Measurements from ENCODE around the gene SORCS2. TPM values are rescaled to one million over a fixed set of nuclear protein-coding genes. Genes with fewer than 3 reads are reported as not detected.

SORCS2 gene
- total and polyA plus RNA-seq, 2 of the 4 experiments (the other 2 are of a cell fraction): 0.36 to 0.62 TPM

DNA sequence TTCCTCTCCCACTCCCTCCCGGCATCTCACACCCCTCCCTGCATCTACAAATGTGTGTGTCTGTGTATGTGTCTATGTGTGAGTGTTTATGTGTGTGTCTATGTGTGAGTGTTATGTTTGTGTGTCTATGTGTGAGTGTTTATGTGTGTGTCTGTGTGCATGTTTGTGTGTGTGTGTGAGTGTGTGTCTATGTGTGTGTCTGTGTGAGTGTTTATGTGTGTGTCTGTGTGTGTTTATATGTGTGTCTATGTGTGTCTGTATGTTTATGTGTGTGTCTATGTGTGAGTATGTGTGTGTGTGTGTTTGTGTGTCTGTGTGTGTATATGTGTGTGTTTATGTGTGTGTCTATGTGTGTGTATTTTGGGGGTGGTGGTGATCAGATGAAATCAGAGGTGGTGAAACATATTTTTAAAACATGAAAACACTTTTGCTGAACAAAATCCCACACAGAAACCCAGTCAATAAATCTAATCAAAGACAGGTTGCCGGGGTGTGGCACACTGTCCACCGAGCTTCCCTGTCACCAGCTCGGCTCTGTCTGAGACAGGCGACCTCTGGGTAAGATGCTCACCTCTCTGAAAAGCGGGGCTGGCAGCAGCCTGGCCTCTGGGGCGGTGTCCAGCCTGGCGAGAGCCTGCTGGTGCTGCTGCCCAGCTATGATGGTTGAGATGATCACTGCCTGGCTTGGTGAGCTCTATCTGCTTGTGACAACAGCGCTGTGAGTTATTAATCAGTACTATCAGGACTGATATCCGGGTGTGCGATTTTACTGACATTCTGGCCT is 429.1 kb downstream of the SORCS2 start:
- Histone ChIP-seq H3K4me2 (ENCODE audit: low read depth, low read length) (no peak overlapping the region), H2BK120ac (ENCODE audit: low read depth, low read length) (no peak overlapping the region), H3K79me1 (ENCODE audit: low read depth in 1 of 2, low read length in 2 of 2) (no peaks in the 10 kb centered on the region), H4K5ac (ENCODE audit: low read depth, low read length) (no peak overlapping the region), H4K20me1 (ENCODE audit: insufficient read depth, low read length) (no peaks in the 10 kb centered on the region), H3K4me1 (ENCODE audit: control insufficient read depth, insufficient read depth, low read length) (peaks cover 2% of the 10 kb centered on the region; the same call in 1 of the 2 replicates), H3K14ac (replicated peaks; ENCODE audit: low read depth, low read length) (no peak overlapping the region), H3K56ac (ENCODE audit: extremely low read depth, insufficient read depth, low read length) (no peak overlapping the region), H2AK5ac (ENCODE audit: low read depth, low read length) (no peak overlapping the region), H4K8ac (ENCODE audit: low read depth in 2 of 2, low read length in 2 of 2) (no peak overlapping the region), H3K27ac (ENCODE audit: insufficient read depth, low read length) (no peak overlapping the region), H3K9me1 (ENCODE audit: insufficient read depth, low read length) (no peaks in the 10 kb centered on the region), H4K91ac (ENCODE audit: insufficient read depth, low read depth, low read length) (no peak overlapping the region), H3K4me3 (ENCODE audit: insufficient read depth, low read depth, low read length) (no peak overlapping the region), H3K9ac (ENCODE audit: low read depth, low read length) (no peak overlapping the region), H2AK9ac (replicated peaks; ENCODE audit: low read depth, low read length, poor library complexity) (no peak overlapping the region), H3K23ac (ENCODE audit: low read depth, low read length) (no peak overlapping the region), H2AFZ (replicated peaks; ENCODE audit: low read length, poor library complexity) (no peak overlapping the region), H3K9me3 (ENCODE audit: control insufficient read depth, insufficient read depth, low read length) (0 out of 2 replicates have a peak, but pooled peaks cover 1% of the 10 kb centered on the region), H3K36me3 (ENCODE audit: control insufficient read depth, insufficient read depth, low read length) (no peaks in the 10 kb centered on the region), H2BK15ac (ENCODE audit: low read depth, low read length) (no peak overlapping the region), H3K18ac (ENCODE audit: low read depth, low read length) (no peak overlapping the region), H2BK20ac (ENCODE audit: low read depth, low read length) (no peak overlapping the region), H3K4ac (ENCODE audit: low read depth, low read length) (no peak overlapping the region), H3K27me3 (ENCODE audit: control insufficient read depth, insufficient read depth, low read length) (peaks cover 42% of the 10 kb centered on the region), H2BK5ac (ENCODE audit: low read depth, low read length, poor library complexity, severe bottlenecking) (peak overlapping the region; percentile 81)
- ATAC-seq (ENCODE audit: low read depth): no peak
- intact Hi-C loops (cut with micrococcal nuclease): no loop called here
- dilution Hi-C loops (cut with HindIII; ENCODE audit: low sequenced_read_pairs, unreplicated experiment): no loop called here
- in situ Hi-C loops (cut with MboI; ENCODE audit: low sequenced_read_pairs): no loop called here
- POLR2A ChIA-PET (ENCODE audit: unreplicated experiment): interaction anchor here (0.6 kb wide), 1 partner anchor 9 kb away, joined by 3 read pairs; no protein-coding TSS in a partner anchor
- BruUV-seq (replicated peaks): no TSS peak
- CTCF ChIA-PET: no interaction called here
- TF ChIP-seq CHD1 (IDR thresholded peaks at IDR 0.05; ENCODE audit: low read depth, low read length) (no peak), SMC3 (IDR thresholded peaks at IDR 0.05; ENCODE audit: low read depth, low read length) (no peak), MXI1 (IDR thresholded peaks at IDR 0.05; ENCODE audit: borderline replicate concordance, low read depth, low read length) (no peak), RAD21 (IDR thresholded peaks at IDR 0.05; ENCODE audit: low read length) (no peak), MAFK (IDR thresholded peaks at IDR 0.05; ENCODE audit: low read depth, low read length) (no peak), POLR2A (IDR thresholded peaks at IDR 0.05; ENCODE audit: low read depth, low read length) (no peak), MAZ (IDR thresholded peaks at IDR 0.05; ENCODE audit: borderline replicate concordance, low read depth, low read length) (no peak), BHLHE40 (IDR thresholded peaks at IDR 0.05; ENCODE audit: low read depth, low read length) (no peak), CEBPB (IDR thresholded peaks at IDR 0.05; ENCODE audit: low read depth, low read length) (no peak), RFX5 (IDR thresholded peaks at IDR 0.05; ENCODE audit: low read depth, low read length) (no peak), RCOR1 (IDR thresholded peaks at IDR 0.05; ENCODE audit: insufficient replicate concordance, low read length) (no peak)
- TF ChIP-seq, protein P1, sequence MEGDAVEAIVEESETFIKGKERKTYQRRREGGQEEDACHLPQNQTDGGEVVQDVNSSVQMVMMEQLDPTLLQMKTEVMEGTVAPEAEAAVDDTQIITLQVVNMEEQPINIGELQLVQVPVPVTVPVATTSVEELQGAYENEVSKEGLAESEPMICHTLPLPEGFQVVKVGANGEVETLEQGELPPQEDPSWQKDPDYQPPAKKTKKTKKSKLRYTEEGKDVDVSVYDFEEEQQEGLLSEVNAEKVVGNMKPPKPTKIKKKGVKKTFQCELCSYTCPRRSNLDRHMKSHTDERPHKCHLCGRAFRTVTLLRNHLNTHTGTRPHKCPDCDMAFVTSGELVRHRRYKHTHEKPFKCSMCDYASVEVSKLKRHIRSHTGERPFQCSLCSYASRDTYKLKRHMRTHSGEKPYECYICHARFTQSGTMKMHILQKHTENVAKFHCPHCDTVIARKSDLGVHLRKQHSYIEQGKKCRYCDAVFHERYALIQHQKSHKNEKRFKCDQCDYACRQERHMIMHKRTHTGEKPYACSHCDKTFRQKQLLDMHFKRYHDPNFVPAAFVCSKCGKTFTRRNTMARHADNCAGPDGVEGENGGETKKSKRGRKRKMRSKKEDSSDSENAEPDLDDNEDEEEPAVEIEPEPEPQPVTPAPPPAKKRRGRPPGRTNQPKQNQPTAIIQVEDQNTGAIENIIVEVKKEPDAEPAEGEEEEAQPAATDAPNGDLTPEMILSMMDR (conservative IDR thresholded peaks at IDR 0.05; ENCODE audit: low read depth, low read length): no peak
- 65% methylated on average over 5 of the region's 11 CpGs; no CpG with 5 or more reads in 1 of the 2 experiments for whole genome bisulfite sequencing, 2 experiments (ENCODE audit: extremely low coverage in 2 of 2, insufficient read length in 1 of 2)
- no peak for DNase-seq
